ENCODE data around the gene GET3.
"Not testable (repeated sequence)": the region's sequence is repeated elsewhere in the genome, so short reads cannot be mapped to it uniquely, and the experiment has no call there.

Gene GET3

GRCh38 chr19:12793290-12794195 lies 56.2 kb downstream of the GET3 start:
- peak; percentile 92 for DNase-seq

GRCh38 chr19:12794196-12794941 lies 57.1 kb downstream of the GET3 start:
- no peak for DNase-seq

- no peak for DNase-seq
Measured at GRCh38 chr19:12794971-12795381, 57.7 kb downstream of the GET3 start.

GRCh38 chr19:12796146-12797071 lies 59.1 kb downstream of the GET3 start:
- peak; percentile 89 for DNase-seq

- no peak for DNase-seq
Measured at GRCh38 chr19:12797141-12797587, 59.9 kb downstream of the GET3 start.

GRCh38 chr19:12797607-12798006 lies 60.3 kb downstream of the GET3 start:
- DNase-seq, result not testable (repeated sequence)

All from NCI-H510A treated with DMSO at 0.1 percent for 48 hours (cell line).